GM18511 (cell line): Measurements from ENCODE around the gene HSF5.
"Not testable (repeated sequence)": the region's sequence is repeated elsewhere in the genome, so short reads cannot be mapped to it uniquely, and the experiment has no call there.

Experiments used
- ATAC-seq: cut with Tn5 transposase; IDR thresholded peaks from one replicate; pipeline ENCODE4 v1.9.1; 2021; ENCODE audit warnings: mild to moderate bottlenecking, moderate library complexity; ENCODE audit not compliant: unreplicated experiment

The HSF5 gene

GRCh38 chr17:58516644-58517377 is 28.6 kb upstream of the HSF5 start:
- ATAC-seq, result no peak

GRCh38 chr17:58515286-58515685 is 27.1 kb upstream of the HSF5 start:
- ATAC-seq, result no peak

GRCh38 chr17:58514770-58515157 is 26.6 kb upstream of the HSF5 start:
- no peak for ATAC-seq

DNA sequence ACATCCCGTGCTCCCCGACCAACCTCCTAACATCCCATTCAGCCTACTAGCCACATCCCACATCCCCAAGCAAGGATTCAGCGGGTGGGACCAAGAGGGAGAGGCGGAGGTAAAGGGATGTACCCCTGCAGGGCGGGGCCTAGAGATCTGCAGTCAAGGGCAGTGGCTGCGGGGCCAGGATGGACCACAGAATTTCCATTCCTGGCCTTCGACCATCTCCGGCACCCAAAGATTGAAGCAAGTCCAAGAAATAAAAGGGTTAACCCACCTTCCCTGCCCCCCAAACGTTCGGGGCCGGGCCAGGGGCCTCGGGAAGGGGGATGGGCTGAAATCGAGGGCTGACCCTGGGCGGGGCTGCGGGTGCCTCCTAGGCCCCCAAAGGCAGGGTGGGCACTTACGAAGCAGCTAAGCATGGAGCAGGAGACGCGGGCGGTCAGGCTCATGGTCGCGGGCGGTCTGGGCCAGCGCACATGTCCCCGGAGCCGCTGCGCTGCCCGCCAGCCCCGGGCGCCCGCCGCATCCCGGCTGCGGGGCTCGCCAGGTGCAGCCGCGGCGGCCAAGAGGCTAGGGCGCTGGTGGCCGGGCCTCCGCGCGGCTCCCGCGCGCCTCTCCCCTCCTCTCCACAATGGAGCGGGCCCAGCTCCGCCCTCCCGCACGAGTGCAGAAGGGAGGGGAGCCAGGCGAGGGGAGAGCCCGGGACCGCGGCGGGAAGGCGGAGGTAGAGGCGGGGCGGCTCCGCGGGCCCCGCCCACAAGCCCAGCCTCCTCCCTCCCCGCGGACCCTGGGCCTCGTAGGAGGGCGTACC is 26.0 kb upstream of the HSF5 start, which contains the start of gene MTMR4:
MTMR4 (minus strand) TSS at position 674 of the 805 bp plus-strand sequence; CDS start at position 443, 231 bp downstream.
- no peak for ATAC-seq

- no peak for ATAC-seq
These were observed 25.2 kb upstream of the HSF5 start for GRCh38 chr17:58513267-58513964.

GRCh38 chr17:58510075-58510474 is 21.9 kb upstream of the HSF5 start:
- no peak for ATAC-seq

DNA sequence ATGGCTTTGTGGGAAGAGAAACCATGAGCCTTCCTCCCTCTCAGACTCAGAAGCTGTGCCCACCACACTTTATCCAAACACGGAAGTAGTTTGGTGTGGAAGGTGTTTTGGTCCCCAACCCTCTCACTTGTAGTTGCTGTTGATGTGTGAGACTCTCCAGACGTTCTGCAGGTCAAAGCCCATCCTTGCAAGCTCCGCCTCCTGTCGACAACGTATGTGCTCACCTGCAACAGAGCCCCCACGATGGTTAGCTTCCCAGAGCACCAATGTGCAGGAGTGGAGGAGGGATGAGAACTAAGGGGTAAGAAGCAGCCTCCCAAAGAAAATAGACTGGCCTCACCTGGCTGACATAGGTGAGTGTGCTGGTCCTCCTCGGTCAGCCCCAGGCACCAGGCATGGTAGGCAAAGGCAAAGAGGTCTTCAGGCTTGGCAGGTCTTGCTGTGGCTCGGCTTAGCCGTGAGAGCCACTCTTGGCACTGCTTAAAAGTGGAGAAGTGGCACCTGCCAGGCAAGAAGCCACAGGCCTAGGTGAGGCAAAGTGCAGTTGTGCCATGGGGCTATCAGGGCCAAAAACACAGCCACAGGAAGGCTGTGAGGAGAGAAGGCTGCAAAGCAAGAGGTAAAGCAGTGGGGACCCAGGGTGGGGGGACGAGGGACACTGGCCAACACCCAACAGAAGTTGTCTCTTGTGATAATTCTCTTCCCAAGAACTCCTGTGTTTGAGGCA is 20.3 kb upstream of the HSF5 start:
- ATAC-seq, result no peak

DNA sequence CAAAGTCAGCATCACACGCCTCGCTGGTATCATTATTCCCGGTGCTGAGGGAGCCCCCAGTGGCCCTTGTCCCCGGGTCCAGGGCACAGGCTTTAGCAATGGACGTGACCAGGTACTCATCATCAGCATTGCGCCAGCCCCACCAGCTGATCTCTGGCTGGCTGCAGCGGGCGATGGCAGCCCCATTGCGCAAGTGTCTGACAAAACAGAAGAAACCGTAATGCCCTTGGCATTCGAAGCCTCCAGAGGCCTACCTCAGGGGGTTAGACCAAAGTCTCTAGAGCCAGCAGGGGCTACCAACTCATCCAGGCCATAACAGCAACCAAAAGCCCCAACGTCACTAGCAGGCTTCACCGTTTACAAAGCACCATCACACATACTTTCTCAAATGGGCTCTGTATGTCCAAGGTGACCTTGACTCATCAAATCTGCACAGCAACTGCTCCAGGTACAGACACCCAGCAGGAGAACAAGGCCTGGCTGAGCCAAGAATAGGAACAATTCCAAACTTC is 19.0 kb upstream of the HSF5 start:
- no peak for ATAC-seq

DNA sequence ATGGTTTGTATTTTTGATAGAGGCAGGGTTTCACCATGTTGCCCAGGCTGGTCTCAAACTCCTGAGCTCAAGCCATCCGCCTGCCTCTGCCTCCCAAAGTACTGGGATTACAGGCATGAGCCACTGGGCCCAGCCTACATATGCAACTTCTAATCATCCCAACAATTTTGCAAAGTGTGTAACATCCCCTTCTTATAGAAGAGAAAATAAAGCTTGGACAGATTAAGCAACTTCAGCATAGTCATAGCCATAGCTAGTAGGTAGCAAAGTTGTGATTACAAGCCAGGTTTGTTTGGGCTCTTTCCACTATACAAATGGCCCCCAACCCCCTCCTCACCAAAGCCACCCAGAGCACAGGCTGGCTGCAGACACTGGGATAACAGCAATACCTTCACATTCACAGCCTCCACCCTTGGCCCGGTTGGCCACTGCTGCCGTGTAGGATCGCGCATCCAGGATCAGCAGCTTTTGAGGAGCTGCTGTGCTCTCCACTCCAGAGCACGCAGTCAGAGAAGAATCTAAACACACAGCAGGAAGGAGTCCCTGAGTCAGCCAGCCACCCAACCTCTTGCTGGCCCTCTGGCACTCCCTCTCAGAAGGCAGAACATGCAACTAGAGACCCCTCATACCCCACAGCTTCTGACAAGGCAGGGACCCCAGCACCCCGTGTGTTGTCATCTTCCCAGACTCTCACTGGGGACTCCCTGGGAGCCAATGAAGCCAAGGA is 18.3 kb upstream of the HSF5 start:
- ATAC-seq, result no peak

- ATAC-seq, result peak; percentile 97
These were observed 16.7 kb upstream of the HSF5 start for GRCh38 chr17:58504826-58505351.

DNA sequence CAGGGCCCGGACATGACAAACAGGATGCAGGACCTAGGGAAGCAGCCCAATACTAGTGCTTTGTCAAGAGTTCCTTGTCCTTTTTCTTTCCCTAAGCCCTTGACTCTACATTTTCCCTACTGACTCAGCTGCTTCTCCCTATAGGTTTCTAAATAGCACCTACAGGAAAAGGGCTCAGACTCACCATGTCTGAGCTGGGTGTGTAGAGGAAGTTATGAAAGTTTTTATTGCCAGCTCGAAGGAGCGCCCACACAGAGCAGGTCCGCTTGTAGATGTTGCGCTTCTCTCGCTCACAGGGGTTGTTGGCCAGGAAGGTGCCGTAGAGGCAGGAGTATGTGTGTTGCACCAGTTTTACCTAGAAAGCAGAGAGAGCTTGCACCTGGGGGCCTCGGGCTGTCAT is 15.7 kb upstream of the HSF5 start:
- ATAC-seq, result no peak

DNA sequence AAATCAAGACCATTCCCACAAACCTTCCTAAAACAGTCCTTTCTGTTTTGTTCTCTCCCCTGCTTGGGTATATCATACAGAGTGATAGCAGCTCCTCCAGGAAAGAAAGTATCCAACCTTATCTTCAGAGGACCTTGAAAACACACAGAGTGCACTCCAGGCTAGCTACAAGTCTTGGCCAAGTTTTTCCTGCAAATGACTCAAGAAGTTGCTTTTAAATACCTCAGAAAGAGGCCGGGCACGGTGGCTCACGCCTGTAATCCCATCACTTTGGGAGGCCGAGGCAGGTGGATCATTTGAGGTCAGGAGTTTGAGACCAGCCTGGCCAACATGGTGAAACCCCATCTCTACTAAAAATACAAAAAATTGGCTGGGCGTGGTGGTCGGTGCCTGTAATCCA is 14.9 kb upstream of the HSF5 start:
- ATAC-seq, result not testable (repeated sequence)

GRCh38 chr17:58501451-58501850 is 13.2 kb upstream of the HSF5 start:
- no peak for ATAC-seq

DNA sequence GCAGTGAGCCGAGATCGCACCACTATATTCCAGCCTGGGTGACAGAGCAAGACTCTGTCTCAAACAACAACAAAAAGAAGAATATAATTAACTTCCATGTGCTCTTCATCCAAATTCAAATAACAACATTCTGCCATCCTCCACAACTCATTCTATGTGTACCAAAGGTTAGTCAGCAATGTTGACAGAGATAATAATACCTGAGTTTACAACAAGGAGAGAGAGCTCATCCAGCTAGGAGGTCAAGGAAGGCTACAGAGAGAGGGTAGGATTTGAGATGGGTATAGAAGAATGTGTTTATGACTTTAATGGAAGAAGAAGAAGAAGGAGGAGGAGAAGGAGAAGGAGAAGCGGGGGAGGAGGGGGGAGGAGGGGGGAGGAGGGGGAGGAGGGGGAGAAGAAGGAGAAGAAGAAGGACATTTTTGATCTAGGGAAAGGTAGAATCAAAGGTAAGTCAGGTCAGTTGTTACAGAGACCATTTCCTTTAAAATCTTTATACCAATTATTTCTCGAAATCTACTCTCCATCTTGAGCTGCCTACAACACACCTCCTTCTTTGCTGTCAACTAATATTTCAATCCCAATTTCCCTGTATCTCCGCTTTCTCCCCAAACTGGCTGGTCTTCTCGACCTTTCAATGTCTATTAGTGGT is 10.1 kb upstream of the HSF5 start:
- ATAC-seq, result no peak

GRCh38 chr17:58493506-58493905 is 5.3 kb upstream of the HSF5 start:
- no peak for ATAC-seq

GRCh38 chr17:58492238-58493121 is 4.3 kb upstream of the HSF5 start:
- ATAC-seq, result no peak

DNA sequence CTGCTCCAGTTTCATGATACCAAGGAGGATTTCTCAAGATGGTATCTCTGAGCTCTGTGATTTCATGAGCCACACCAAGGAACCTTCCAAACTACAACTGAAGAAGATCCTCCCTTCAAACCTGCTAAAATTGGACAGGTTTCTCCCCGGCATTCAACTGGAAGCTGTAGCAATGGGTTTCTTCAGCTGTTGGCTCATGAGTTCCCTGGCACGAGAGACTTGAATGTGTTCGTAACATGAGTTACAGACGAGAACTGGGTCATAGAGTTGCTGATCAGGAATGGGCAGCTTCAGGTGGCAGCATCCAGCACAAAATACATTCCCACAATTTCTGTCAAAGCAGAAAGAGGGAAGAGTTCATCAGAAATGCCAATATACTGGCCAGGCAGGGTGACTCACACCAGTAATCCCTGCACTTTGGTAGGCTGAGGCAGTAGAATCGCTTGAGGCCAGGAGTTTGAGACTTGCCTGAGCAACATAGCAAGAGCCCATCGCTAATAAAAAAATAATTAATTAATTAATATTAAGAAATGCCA is 3.4 kb upstream of the HSF5 start:
- no peak for ATAC-seq

DNA sequence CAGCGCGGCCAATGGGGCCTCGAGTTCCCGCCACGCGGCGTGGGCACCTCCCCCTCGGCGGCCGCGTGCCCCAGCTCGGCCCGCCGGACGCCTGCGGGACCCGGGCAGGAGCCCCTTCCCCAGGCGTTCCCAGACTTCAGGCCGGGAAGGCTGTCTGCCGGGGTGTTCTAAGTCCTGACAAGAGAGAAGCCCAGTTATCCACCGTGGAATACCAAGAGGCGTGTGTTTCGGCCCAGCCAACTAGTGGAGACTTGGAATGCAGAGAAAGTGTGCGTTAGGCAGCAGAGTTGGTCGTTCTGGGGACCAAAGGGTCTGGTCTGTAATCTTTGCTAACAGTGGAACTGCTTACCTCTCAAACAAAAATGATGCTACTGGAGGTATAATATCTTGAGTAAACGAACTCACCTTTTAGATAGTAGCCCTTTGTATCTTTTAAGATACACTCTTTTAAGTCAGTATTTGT is 251 bp upstream of the HSF5 start:
- ATAC-seq, result no peak
